SU-DHL-6 (cell line): ENCODE measurements around the gene NDUFA8.

Experiments
- CTCF ChIP-seq: fragments of 200-600 bp; sonication (generic); IDR thresholded peaks from one replicate; pipeline ENCODE4 v1.5.1; 2017; ENCODE audit warnings: antibody characterized with exemption, mild to moderate bottlenecking, low read length, moderate library complexity; ENCODE audit not compliant: insufficient read depth, poor library complexity, severe bottlenecking
- EZH2phosphoT487 ChIP-seq: fragments of 200-600 bp; sonication (generic), shearing (Covaris generic); conservative IDR thresholded peaks from 2 replicates; pipeline ENCODE4 v1.6.1; 2018; ENCODE audit warnings: mild to moderate bottlenecking, antibody characterized with exemption, low read length, moderate library complexity, mixed read lengths

GRCh38 chr9:122179690-122180074 lies 20.1 kb upstream of the NDUFA8 start:
- TF ChIP-seq CTCF (no peak), EZH2phosphoT487 (no peak)
